ENCODE measurements around the gene RPRML.

RPRML gene

GRCh38 chr17:46942441-46943217, 36.4 kb downstream of the RPRML start:
- no peaks in the 10 kb centered on the region for H3K9me3 Mint-ChIP-seq
- H3K4me3 Mint-ChIP-seq: no peak overlapping the region
- peaks cover 21% of the 10 kb centered on the region for H3K4me1 Mint-ChIP-seq
- no peak overlapping the region for H3K27ac Mint-ChIP-seq
- peaks cover 1% of the 10 kb centered on the region for H3K36me3 Mint-ChIP-seq
- no peaks in the 10 kb centered on the region for H3K27me3 Mint-ChIP-seq

- H3K27ac Mint-ChIP-seq: peak overlapping the region; percentile 68
- H3K4me1 Mint-ChIP-seq: peaks cover 21% of the 10 kb centered on the region
- peaks cover 4% of the 10 kb centered on the region for H3K36me3 Mint-ChIP-seq
- no peak overlapping the region for H3K4me3 Mint-ChIP-seq
- no peaks in the 10 kb centered on the region for H3K27me3 Mint-ChIP-seq
- H3K9me3 Mint-ChIP-seq: no peaks in the 10 kb centered on the region
These were observed 38.2 kb downstream of the RPRML start for GRCh38 chr17:46940692-46941404.

- Mint-ChIP-seq H3K27ac (no peak overlapping the region), H3K4me3 (no peak overlapping the region), H3K27me3 (no peaks in the 10 kb centered on the region), H3K4me1 (no peaks in the 10 kb centered on the region), H3K36me3 (peaks cover 17% of the 10 kb centered on the region), H3K9me3 (no peaks in the 10 kb centered on the region)
These were observed 43.3 kb downstream of the RPRML start for GRCh38 chr17:46935658-46936266.

- Mint-ChIP-seq H3K27me3 (no peaks in the 10 kb centered on the region), H3K27ac (no peak overlapping the region), H3K4me1 (peaks cover 27% of the 10 kb centered on the region), H3K9me3 (no peaks in the 10 kb centered on the region), H3K4me3 (no peak overlapping the region), H3K36me3 (peaks cover 15% of the 10 kb centered on the region)
These were observed 47.5 kb downstream of the RPRML start for GRCh38 chr17:46931596-46931995.

GRCh38 chr17:46930051-46930450, 49.0 kb downstream of the RPRML start:
- Mint-ChIP-seq H3K27me3 (no peaks in the 10 kb centered on the region), H3K4me1 (peaks cover 43% of the 10 kb centered on the region), H3K9me3 (no peaks in the 10 kb centered on the region), H3K27ac (no peak overlapping the region), H3K36me3 (peaks cover 14% of the 10 kb centered on the region), H3K4me3 (no peak overlapping the region)

- H3K4me1 Mint-ChIP-seq: peaks cover 49% of the 10 kb centered on the region
- no peak overlapping the region for H3K27ac Mint-ChIP-seq
- H3K36me3 Mint-ChIP-seq: peaks cover 14% of the 10 kb centered on the region
- H3K4me3 Mint-ChIP-seq: no peak overlapping the region
- no peaks in the 10 kb centered on the region for H3K27me3 Mint-ChIP-seq
- no peaks in the 10 kb centered on the region for H3K9me3 Mint-ChIP-seq
These were observed 49.6 kb downstream of the RPRML start for GRCh38 chr17:46929413-46929812.

- peaks cover 11% of the 10 kb centered on the region for H3K36me3 Mint-ChIP-seq
- no peak overlapping the region for H3K4me3 Mint-ChIP-seq
- no peaks in the 10 kb centered on the region for H3K9me3 Mint-ChIP-seq
- peaks cover 57% of the 10 kb centered on the region for H3K4me1 Mint-ChIP-seq
- H3K27ac Mint-ChIP-seq: peak overlapping the region; percentile 37
- H3K27me3 Mint-ChIP-seq: no peaks in the 10 kb centered on the region
These were observed 50.4 kb downstream of the RPRML start for GRCh38 chr17:46928467-46929261.

All from activated naive CD4-positive, alpha-beta T cell treated with anti-CD3 and anti-CD28 coated beads, Interleukin-2, amount 50 U/mL, for 24 hours (primary cell).